ENCODE measurements around the gene THAP6.
"Not testable (repeated sequence)": the region's sequence is repeated elsewhere in the genome, so short reads cannot be mapped to it uniquely, and the experiment has no call there.

Gene THAP6

GRCh38 chr4:75509592-75509991 is 4.7 kb upstream of the THAP6 start:
- Histone ChIP-seq H3K4me1 (peaks cover 17% of the 10 kb centered on the region), H3K36me3 (replicated peaks) (peaks cover 35% of the 10 kb centered on the region)
- DNase-seq (ENCODE audit: low spot score in 2 of 2); H3K27me3 ChIP-seq (ENCODE audit: low read depth); H3K4me3 ChIP-seq; in situ Hi-C loops (cut with MboI; ENCODE audit: low sequenced_read_pairs); H3K9me3 ChIP-seq: not testable (repeated sequence)

- no peak for DNase-seq (ENCODE audit: low spot score in 2 of 2)
- Histone ChIP-seq H3K9me3 (no peaks in the 10 kb centered on the region), H3K27me3 (ENCODE audit: low read depth) (no peaks in the 10 kb centered on the region), H3K36me3 (replicated peaks) (peaks cover 36% of the 10 kb centered on the region), H3K4me1 (peaks cover 29% of the 10 kb centered on the region), H3K4me3 (peak overlapping the region; percentile 91)
- in situ Hi-C loops (cut with MboI; ENCODE audit: low sequenced_read_pairs): no loop called here
Observed at GRCh38 chr4:75511841-75512240, 2.4 kb upstream of the THAP6 start.

GRCh38 chr4:75512386-75513211 is 1.7 kb upstream of the THAP6 start:
- Histone ChIP-seq H3K36me3 (replicated peaks) (peaks cover 40% of the 10 kb centered on the region), H3K4me1 (peaks cover 29% of the 10 kb centered on the region), H3K4me3 (peak overlapping the region; percentile 91), H3K27me3 (ENCODE audit: low read depth) (no peaks in the 10 kb centered on the region), H3K9me3 (no peaks in the 10 kb centered on the region)
- in situ Hi-C loops (cut with MboI; ENCODE audit: low sequenced_read_pairs): no loop called here
- DNase-seq (ENCODE audit: low spot score in 2 of 2): peak in 1 of 2 experiments; percentile 38

GRCh38 chr4:75513526-75514130 is 645 bp upstream of the THAP6 start:
- Histone ChIP-seq H3K4me1 (peaks cover 29% of the 10 kb centered on the region), H3K36me3 (replicated peaks) (peaks cover 42% of the 10 kb centered on the region), H3K9me3 (no peaks in the 10 kb centered on the region), H3K4me3 (peak overlapping the region; percentile 91), H3K27me3 (ENCODE audit: low read depth) (no peaks in the 10 kb centered on the region)
- no peak for DNase-seq (ENCODE audit: low spot score in 2 of 2)
- in situ Hi-C loops (cut with MboI; ENCODE audit: low sequenced_read_pairs): no loop called here

- no peak for DNase-seq (ENCODE audit: low spot score in 2 of 2)
- in situ Hi-C loops (cut with MboI; ENCODE audit: low sequenced_read_pairs): no loop called here
Observed at GRCh38 chr4:75514949-75515612, 808 bp downstream of the THAP6 start.

GRCh38 chr4:75516144-75516543 is 1.9 kb downstream of the THAP6 start:
- in situ Hi-C loops (cut with MboI; ENCODE audit: low sequenced_read_pairs): no loop called here
- DNase-seq (ENCODE audit: low spot score in 2 of 2): no peak
- H3K27me3 ChIP-seq (ENCODE audit: low read depth): no peaks in the 10 kb centered on the region
- peaks cover 29% of the 10 kb centered on the region for H3K36me3 ChIP-seq (replicated peaks)
- H3K4me3 ChIP-seq: no peak overlapping the region
- peaks cover 25% of the 10 kb centered on the region for H3K4me1 ChIP-seq
- no peaks in the 10 kb centered on the region for H3K9me3 ChIP-seq

More at GRCh38 chr4:75514949-75515612, 808 bp downstream of the THAP6 start:
- H3K4me3 ChIP-seq: peak overlapping the region; percentile 91
- H3K4me1 ChIP-seq: peaks cover 29% of the 10 kb centered on the region
- no peaks in the 10 kb centered on the region for H3K9me3 ChIP-seq
- H3K27me3 ChIP-seq (ENCODE audit: low read depth): no peaks in the 10 kb centered on the region
- peaks cover 33% of the 10 kb centered on the region for H3K36me3 ChIP-seq (replicated peaks)

- in situ Hi-C loops (cut with MboI; ENCODE audit: low sequenced_read_pairs); H3K9me3 ChIP-seq; H3K27me3 ChIP-seq (ENCODE audit: low read depth); H3K4me3 ChIP-seq; DNase-seq (ENCODE audit: low spot score in 2 of 2): not testable (repeated sequence)
- H3K4me1 ChIP-seq: peaks cover 13% of the 10 kb centered on the region
- peaks cover 48% of the 10 kb centered on the region for H3K36me3 ChIP-seq (replicated peaks)
Observed at GRCh38 chr4:75519452-75519851, 5.2 kb downstream of the THAP6 start.

GRCh38 chr4:75525086-75525485 is 10.8 kb downstream of the THAP6 start:
- no peak for DNase-seq (ENCODE audit: low spot score in 2 of 2)
- in situ Hi-C loops (cut with MboI; ENCODE audit: low sequenced_read_pairs): no loop called here
- H3K4me1 ChIP-seq: peaks cover 36% of the 10 kb centered on the region
- H3K9me3 ChIP-seq: no peaks in the 10 kb centered on the region
- no peak overlapping the region for H3K4me3 ChIP-seq
- no peaks in the 10 kb centered on the region for H3K27me3 ChIP-seq (ENCODE audit: low read depth)
- peaks cover 34% of the 10 kb centered on the region; the same call in 1 of the 2 replicates for H3K36me3 ChIP-seq (replicated peaks)

- Histone ChIP-seq H3K4me3 (no peak overlapping the region), H3K9me3 (no peaks in the 10 kb centered on the region), H3K4me1 (peaks cover 42% of the 10 kb centered on the region), H3K27me3 (ENCODE audit: low read depth) (no peaks in the 10 kb centered on the region), H3K36me3 (replicated peaks) (peaks cover 36% of the 10 kb centered on the region)
- in situ Hi-C loops (cut with MboI; ENCODE audit: low sequenced_read_pairs): no loop called here
- peak in 1 of 2 experiments; percentile 35 for DNase-seq (ENCODE audit: low spot score in 2 of 2)
Observed at GRCh38 chr4:75525910-75526309, 11.6 kb downstream of the THAP6 start.

- in situ Hi-C loops (cut with MboI; ENCODE audit: low sequenced_read_pairs): no loop called here
- DNase-seq (ENCODE audit: low spot score in 2 of 2): peak in 1 of 2 experiments; percentile 93
- peaks cover 8% of the 10 kb centered on the region for H3K9me3 ChIP-seq
- H3K4me3 ChIP-seq: no peak overlapping the region
- H3K27me3 ChIP-seq (ENCODE audit: low read depth): no peaks in the 10 kb centered on the region
- peaks cover 46% of the 10 kb centered on the region for H3K36me3 ChIP-seq (replicated peaks)
- peaks cover 48% of the 10 kb centered on the region for H3K4me1 ChIP-seq
Observed at GRCh38 chr4:75527482-75527881, 13.2 kb downstream of the THAP6 start.

GRCh38 chr4:75530556-75531322 is 16.5 kb downstream of the THAP6 start:
- peaks cover 31% of the 10 kb centered on the region for H3K36me3 ChIP-seq (replicated peaks)
- H3K9me3 ChIP-seq: peaks cover 17% of the 10 kb centered on the region
- peaks cover 53% of the 10 kb centered on the region for H3K4me1 ChIP-seq
- peak; percentile 61 to 97 for DNase-seq (ENCODE audit: low spot score in 2 of 2)
- no peak overlapping the region for H3K4me3 ChIP-seq
- no peaks in the 10 kb centered on the region for H3K27me3 ChIP-seq (ENCODE audit: low read depth)
- in situ Hi-C loops (cut with MboI; ENCODE audit: low sequenced_read_pairs): no loop called here

GRCh38 chr4:75531536-75532143 is 17.4 kb downstream of the THAP6 start:
- H3K27me3 ChIP-seq (ENCODE audit: low read depth); DNase-seq (ENCODE audit: low spot score in 2 of 2); in situ Hi-C loops (cut with MboI; ENCODE audit: low sequenced_read_pairs); H3K4me3 ChIP-seq: not testable (repeated sequence)
- Histone ChIP-seq H3K4me1 (peaks cover 50% of the 10 kb centered on the region), H3K9me3 (peaks cover 17% of the 10 kb centered on the region), H3K36me3 (replicated peaks) (peaks cover 29% of the 10 kb centered on the region)

GRCh38 chr4:75533339-75533887 is 19.1 kb downstream of the THAP6 start:
- H3K4me1 ChIP-seq: peaks cover 33% of the 10 kb centered on the region
- DNase-seq (ENCODE audit: low spot score in 2 of 2); H3K4me3 ChIP-seq; in situ Hi-C loops (cut with MboI; ENCODE audit: low sequenced_read_pairs); H3K27me3 ChIP-seq (ENCODE audit: low read depth): not testable (repeated sequence)
- H3K9me3 ChIP-seq: peaks cover 17% of the 10 kb centered on the region
- peaks cover 23% of the 10 kb centered on the region for H3K36me3 ChIP-seq (replicated peaks)

Measured in HAP-1 (cell line).